NCI-H146 treated with DMSO at 0.1 percent for 48 hours (cell line): ENCODE results near the gene OCIAD2.
"Not testable (repeated sequence)": the region's sequence is repeated elsewhere in the genome, so short reads cannot be mapped to it uniquely, and the experiment has no call there.

ENCODE experiments used
- DNase-seq: peaks from one replicate; lab custom pipeline; 2025; ENCODE audit not compliant: unreplicated experiment; lab: John Stamatoyannopoulos, UW

The OCIAD2 gene

DNA sequence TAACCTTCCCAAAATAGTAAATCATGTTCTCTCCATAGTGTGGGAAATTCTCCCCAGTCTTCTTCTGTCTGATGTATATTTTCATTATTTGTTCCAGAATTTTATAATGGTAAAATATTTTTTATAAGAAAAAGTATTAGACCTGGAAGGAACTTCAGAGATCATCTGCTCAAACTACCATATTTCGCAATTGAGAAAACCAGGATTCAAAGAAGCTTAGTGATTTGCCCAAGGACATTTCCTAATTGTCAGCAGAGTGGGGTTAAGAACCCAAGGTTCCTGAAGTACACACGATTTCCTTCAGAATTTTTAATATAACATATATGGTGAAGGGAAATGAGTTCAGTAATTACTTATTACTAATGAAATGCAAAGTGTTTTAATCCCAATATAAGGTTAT is 51.6 kb downstream of the OCIAD2 start:
- DNase-seq: no peak

- no peak for DNase-seq
Observed at GRCh38 chr4:48854395-48854683, 52.2 kb downstream of the OCIAD2 start.

DNA sequence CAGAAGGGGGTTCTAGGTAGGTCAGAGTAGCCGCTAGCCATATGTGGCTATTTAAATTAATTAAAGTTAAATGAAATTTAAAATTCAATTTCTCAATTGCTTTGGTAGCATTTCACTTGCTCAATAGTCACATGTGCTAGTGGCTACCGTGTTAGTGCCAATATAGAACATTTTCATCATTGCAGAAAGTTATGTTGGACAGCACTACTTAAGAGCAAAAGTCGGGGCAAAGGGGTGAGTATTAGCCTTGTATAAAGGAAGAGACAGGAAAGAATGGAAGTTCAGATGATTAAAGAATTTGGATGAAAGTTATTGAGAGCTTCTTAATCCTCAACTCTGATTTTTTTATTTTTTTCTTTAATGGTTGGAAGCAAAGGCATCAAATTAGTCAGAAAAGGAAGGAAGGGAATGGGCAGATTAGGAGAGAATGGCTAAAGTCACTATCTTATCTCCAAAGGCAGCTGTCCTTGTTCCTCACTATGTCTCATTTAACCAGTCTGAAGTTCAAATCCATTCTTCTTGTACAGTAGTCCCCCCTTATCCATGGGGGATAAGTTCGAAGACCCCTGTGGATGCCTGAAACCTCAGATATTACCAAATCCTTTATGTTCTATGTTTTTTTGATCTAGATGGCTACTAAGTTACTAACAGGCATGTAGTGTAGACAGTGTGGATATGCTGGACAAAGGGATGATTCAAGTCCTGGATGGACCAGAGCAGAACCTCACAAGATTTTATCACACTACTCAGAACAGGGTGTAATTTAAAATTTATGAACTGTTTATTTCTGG is 52.8 kb downstream of the OCIAD2 start:
- no peak for DNase-seq

DNA sequence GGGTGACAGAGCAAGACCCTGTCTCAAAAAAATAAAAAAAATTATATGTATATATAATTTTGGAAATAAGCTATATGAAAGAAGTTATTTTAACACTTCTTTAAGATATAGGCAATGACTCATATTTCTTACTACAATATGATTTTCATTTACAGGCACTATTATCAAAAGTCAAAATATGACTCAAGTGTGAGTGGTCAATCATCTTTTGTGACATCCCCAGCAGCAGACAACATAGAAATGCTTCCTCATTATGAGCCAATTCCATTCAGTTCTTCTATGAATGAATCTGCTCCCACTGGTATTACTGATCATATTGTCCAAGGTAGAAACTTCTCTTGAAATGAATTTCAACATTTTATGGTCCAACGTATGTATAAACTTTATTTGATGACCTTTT is 54.9 kb downstream of the OCIAD2 start:
- no peak for DNase-seq

DNA sequence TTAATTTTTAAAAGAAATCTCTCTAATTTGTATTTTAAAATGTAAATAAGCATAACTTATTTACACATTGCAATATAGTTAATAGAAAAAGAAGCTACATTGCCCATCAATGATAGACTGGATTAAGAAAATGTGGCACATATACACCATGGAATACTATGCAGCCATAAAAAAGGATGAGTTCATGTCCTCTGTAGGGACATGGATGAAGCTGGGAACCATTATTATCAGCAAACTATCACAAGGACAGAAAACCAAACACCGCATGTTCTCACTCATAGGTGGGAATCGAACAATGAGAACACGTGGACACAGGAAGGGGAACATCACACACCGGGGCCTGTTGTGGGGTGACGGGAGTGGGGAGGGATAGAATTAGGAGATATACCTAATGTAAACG is 57.8 kb downstream of the OCIAD2 start:
- not testable (repeated sequence) for DNase-seq

- DNase-seq: no peak
Observed at GRCh38 chr4:48844843-48845242, 61.7 kb downstream of the OCIAD2 start.

GRCh38 chr4:48841045-48841827 is 65.3 kb downstream of the OCIAD2 start:
- DNase-seq: no peak

GRCh38 chr4:48836658-48837057 is 69.9 kb downstream of the OCIAD2 start:
- no peak for DNase-seq
